Measurements from ENCODE around the gene MPP3.

MPP3 gene

DNA sequence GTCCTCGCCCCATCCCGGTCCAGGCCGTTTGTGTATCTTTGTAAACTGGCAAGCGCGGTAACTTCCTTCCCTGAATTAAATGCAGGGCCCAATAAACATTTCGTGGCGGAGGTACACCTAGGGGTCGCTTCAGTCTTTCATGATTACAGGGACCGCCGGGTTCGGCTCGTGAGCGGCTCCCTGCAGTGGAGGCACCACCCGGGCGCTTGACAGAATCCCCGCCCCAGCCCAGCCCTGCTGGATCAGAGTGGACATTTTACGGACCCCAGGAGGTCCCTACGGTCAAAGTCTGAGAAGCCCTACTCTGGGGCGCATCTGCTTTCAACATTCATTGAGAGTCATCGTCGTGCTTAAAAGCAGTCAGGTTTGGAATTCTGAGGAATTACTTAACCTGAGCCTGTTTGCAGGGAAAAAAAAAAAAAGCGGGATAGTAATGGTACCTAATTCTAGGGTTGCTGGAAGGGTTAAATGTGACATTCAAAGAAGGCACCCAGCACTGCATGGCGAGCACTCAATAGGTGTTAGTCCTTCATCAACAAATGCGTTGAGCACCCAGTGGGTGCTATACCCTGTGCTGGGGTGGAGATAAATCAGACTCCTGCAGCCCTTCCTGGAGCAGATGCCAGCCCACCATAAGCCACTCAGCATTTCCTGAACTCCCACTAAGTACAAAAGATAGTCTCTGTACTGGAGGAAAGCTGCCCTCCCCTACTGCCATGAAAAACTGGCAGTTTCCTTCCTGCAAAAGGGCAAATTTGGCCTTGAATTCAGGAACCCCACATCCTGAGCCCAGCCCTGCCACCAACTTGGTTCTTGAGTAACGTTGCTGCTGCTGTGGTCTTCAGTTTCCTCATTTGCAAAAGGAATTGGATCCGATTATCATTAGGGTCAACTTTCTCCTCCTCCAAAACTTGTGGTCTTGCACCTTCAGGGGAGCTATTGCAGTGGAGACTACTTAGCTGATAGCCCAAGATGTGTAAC, 53.5 kb downstream of the MPP3 start (continued):
- TF ChIP-seq ZNF202 (tag by site-specific recombination; IDR thresholded peaks at IDR 0.05; ENCODE audit: borderline replicate concordance) = no peak
- no peak for TF ChIP-seq ZNF112 (tag by site-specific recombination; IDR thresholded peaks at IDR 0.05)
- no peak for TF ChIP-seq ZNF184 (tag by site-specific recombination; IDR thresholded peaks at IDR 0.05)
- TF ChIP-seq ZFP69B (tag by site-specific recombination; IDR thresholded peaks at IDR 0.05) = no peak
- TF ChIP-seq ZNF544 (tag by site-specific recombination; IDR thresholded peaks at IDR 0.05) = no peak
- 0 out of 2 replicates have a peak, but pooled peaks have one; percentile 1 for TF ChIP-seq SP3 (tag by site-specific recombination; IDR thresholded peaks at IDR 0.05)
- no peak for TF ChIP-seq ZNF280C (tag by site-specific recombination; IDR thresholded peaks at IDR 0.05)
- TF ChIP-seq ZBTB8A (tag by site-specific recombination; IDR thresholded peaks at IDR 0.05) = 0 out of 2 replicates have a peak, but pooled peaks have one; percentile 3
- TF ChIP-seq, protein P1, sequence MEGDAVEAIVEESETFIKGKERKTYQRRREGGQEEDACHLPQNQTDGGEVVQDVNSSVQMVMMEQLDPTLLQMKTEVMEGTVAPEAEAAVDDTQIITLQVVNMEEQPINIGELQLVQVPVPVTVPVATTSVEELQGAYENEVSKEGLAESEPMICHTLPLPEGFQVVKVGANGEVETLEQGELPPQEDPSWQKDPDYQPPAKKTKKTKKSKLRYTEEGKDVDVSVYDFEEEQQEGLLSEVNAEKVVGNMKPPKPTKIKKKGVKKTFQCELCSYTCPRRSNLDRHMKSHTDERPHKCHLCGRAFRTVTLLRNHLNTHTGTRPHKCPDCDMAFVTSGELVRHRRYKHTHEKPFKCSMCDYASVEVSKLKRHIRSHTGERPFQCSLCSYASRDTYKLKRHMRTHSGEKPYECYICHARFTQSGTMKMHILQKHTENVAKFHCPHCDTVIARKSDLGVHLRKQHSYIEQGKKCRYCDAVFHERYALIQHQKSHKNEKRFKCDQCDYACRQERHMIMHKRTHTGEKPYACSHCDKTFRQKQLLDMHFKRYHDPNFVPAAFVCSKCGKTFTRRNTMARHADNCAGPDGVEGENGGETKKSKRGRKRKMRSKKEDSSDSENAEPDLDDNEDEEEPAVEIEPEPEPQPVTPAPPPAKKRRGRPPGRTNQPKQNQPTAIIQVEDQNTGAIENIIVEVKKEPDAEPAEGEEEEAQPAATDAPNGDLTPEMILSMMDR (tag by site-specific recombination; IDR thresholded peaks at IDR 0.05) = peak; percentile 59; the same call in 1 of the 2 replicates
- TF ChIP-seq, protein P2, sequence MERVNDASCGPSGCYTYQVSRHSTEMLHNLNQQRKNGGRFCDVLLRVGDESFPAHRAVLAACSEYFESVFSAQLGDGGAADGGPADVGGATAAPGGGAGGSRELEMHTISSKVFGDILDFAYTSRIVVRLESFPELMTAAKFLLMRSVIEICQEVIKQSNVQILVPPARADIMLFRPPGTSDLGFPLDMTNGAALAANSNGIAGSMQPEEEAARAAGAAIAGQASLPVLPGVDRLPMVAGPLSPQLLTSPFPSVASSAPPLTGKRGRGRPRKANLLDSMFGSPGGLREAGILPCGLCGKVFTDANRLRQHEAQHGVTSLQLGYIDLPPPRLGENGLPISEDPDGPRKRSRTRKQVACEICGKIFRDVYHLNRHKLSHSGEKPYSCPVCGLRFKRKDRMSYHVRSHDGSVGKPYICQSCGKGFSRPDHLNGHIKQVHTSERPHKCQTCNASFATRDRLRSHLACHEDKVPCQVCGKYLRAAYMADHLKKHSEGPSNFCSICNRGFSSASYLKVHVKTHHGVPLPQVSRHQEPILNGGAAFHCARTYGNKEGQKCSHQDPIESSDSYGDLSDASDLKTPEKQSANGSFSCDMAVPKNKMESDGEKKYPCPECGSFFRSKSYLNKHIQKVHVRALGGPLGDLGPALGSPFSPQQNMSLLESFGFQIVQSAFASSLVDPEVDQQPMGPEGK (tag by site-specific recombination; IDR thresholded peaks at IDR 0.05) = peak; percentile 29; the same call in 1 of the 2 replicates
- TF ChIP-seq ZBTB48 (tag by site-specific recombination; IDR thresholded peaks at IDR 0.05) = peak; percentile 88
- TF ChIP-seq ZNF114 (tag by site-specific recombination; IDR thresholded peaks at IDR 0.05) = no peak
- TF ChIP-seq, protein P3, sequence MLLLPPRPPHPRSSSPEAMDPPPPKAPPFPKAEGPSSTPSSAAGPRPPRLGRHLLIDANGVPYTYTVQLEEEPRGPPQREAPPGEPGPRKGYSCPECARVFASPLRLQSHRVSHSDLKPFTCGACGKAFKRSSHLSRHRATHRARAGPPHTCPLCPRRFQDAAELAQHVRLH (tag by site-specific recombination; IDR thresholded peaks at IDR 0.05) = no peak
- peak; percentile 39; the same call in 1 of the 2 replicates for TF ChIP-seq ZNF341 (tag by site-specific recombination; IDR thresholded peaks at IDR 0.05; ENCODE audit: low read depth)
- no peak for TF ChIP-seq ZFP3 (tag by site-specific recombination; IDR thresholded peaks at IDR 0.05; ENCODE audit: low read depth)
- peak; percentile 64 for TF ChIP-seq ZIC2 (tag by site-specific recombination; IDR thresholded peaks at IDR 0.05)
- no peak for TF ChIP-seq ZNF501 (tag by site-specific recombination; IDR thresholded peaks at IDR 0.05)
- no peak for TF ChIP-seq BCL11A (tag by site-specific recombination; IDR thresholded peaks at IDR 0.05; ENCODE audit: low read depth)
- TF ChIP-seq, protein P4, sequence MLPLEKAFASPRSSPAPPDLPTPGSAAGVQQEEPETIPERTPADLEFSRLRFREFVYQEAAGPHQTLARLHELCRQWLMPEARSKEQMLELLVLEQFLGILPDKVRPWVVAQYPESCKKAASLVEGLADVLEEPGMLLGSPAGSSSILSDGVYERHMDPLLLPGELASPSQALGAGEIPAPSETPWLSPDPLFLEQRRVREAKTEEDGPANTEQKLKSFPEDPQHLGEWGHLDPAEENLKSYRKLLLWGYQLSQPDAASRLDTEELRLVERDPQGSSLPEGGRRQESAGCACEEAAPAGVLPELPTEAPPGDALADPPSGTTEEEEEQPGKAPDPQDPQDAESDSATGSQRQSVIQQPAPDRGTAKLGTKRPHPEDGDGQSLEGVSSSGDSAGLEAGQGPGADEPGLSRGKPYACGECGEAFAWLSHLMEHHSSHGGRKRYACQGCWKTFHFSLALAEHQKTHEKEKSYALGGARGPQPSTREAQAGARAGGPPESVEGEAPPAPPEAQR (tag by site-specific recombination; IDR thresholded peaks at IDR 0.05) = no peak
- no peak for TF ChIP-seq ZNF701 (tag by site-specific recombination; IDR thresholded peaks at IDR 0.05)
- TF ChIP-seq SP7 (tag by site-specific recombination; IDR thresholded peaks at IDR 0.05) = no peak
- TF ChIP-seq HOXA7 (CRISPR knock-in tag; IDR thresholded peaks at IDR 0.05; ENCODE audit: borderline replicate concordance) = no peak
- no peak for TF ChIP-seq ZNF626 (tag by site-specific recombination; IDR thresholded peaks at IDR 0.05)
- no peak for TF ChIP-seq ZNF654 (tag by site-specific recombination; IDR thresholded peaks at IDR 0.05; ENCODE audit: low read depth)
- 0 out of 2 replicates have a peak, but pooled peaks have one; percentile 8 for TF ChIP-seq ZBTB17 (tag by site-specific recombination; IDR thresholded peaks at IDR 0.05)
- 0 out of 2 replicates have a peak, but pooled peaks have one; percentile 14 for TF ChIP-seq KLF17 (tag by site-specific recombination; IDR thresholded peaks at IDR 0.05)
- peak; percentile 80; the same call in 1 of the 2 replicates for TF ChIP-seq ZNF660 (tag by site-specific recombination; IDR thresholded peaks at IDR 0.05)
- no peak for TF ChIP-seq ZNF221 (tag by site-specific recombination; IDR thresholded peaks at IDR 0.05; ENCODE audit: borderline replicate concordance)
- 0 out of 2 replicates have a peak, but pooled peaks have one; percentile 19 for TF ChIP-seq KLF10 (tag by site-specific recombination; IDR thresholded peaks at IDR 0.05)
- peak; percentile 81 for TF ChIP-seq KLF1 (tag by site-specific recombination; IDR thresholded peaks at IDR 0.05)
- no peak for TF ChIP-seq MEIS1 (CRISPR knock-in tag; IDR thresholded peaks at IDR 0.05; ENCODE audit: borderline replicate concordance)
